T-helper 1 cell treated with Interleukin-12 subunit alpha and Interleukin-12 subunit beta and Interleukin-4 antibody, amounts not matched to agents 30 μg/mL and 1 μg/mL, for 36 hours (primary cell): Measurements from ENCODE around the gene CARD8.

Experiments
- H3K27ac Mint-ChIP-seq: one replicate; pipeline ENCODE4 v1.8.0; 2021; ENCODE audit warnings: mild to moderate bottlenecking, mixed read lengths
- H3K27me3 Mint-ChIP-seq: one replicate; pipeline ENCODE4 v1.8.0; 2021; ENCODE audit warnings: low read depth, mixed read lengths
- H3K36me3 Mint-ChIP-seq: one replicate; pipeline ENCODE4 v1.8.0; 2021; ENCODE audit warnings: low read depth, mixed read lengths
- H3K4me1 Mint-ChIP-seq: one replicate; pipeline ENCODE4 v1.8.0; 2021; ENCODE audit warnings: low read depth, mixed read lengths
- H3K4me3 Mint-ChIP-seq: one replicate; pipeline ENCODE4 v1.8.0; 2021; ENCODE audit warnings: mild to moderate bottlenecking, moderate library complexity, mixed read lengths
- H3K9me3 Mint-ChIP-seq: one replicate; pipeline ENCODE4 v1.8.0; 2021; ENCODE audit warnings: mixed read lengths

The CARD8 gene

DNA sequence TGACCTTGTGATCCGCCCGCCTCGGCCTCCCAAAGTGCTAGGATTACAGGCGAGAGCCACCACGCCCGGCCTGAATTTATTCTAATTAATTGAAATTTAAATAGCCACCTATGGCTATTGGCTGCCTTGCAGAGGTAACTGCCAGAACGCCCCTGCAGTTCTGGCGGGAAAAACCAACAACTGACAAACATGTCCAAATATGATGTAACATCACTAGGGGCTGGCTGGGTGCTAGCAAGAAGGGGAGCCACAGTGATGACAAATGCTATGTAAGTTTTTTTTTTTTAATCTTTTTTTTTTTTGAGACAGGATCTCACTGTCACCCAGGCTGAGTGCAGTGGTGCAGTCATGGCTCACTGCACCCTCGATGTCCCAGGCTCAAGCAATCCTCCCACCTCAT is 72.4 kb downstream of the CARD8 start:
- Mint-ChIP-seq H3K36me3 (peaks cover 23% of the 10 kb centered on the region), H3K27ac (no peak overlapping the region)

DNA sequence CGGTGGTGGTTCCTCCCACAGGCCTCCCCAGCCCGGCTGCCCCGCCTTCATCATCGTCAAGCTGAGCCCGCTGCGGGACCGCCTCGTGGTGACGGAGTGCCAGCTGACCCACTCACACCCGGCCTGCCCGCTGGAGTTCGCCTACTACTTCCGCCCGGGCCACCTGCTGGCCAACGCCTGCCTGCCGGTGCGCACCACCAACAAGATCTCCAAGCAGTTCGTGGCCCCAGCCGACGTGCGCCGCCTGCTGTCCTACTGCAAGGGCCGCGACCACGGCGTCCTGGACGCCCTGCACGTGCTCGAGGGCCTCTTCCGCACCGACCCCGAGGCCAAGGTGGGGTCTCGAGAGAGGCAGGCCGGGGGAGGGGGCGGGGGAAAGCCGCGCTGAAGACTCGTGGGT is 73.3 kb downstream of the CARD8 start:
- Mint-ChIP-seq H3K9me3 (peaks cover 10% of the 10 kb centered on the region), H3K27ac (no peak overlapping the region), H3K27me3 (no peaks in the 10 kb centered on the region), H3K36me3 (peaks cover 23% of the 10 kb centered on the region), H3K4me3 (no peak overlapping the region), H3K4me1 (no peaks in the 10 kb centered on the region)

More for the DNA sequence above, 72.4 kb downstream of the CARD8 start:
- peaks cover 10% of the 10 kb centered on the region for H3K9me3 Mint-ChIP-seq
- H3K4me1 Mint-ChIP-seq = no peaks in the 10 kb centered on the region
- H3K4me3 Mint-ChIP-seq = no peak overlapping the region
- no peaks in the 10 kb centered on the region for H3K27me3 Mint-ChIP-seq

DNA sequence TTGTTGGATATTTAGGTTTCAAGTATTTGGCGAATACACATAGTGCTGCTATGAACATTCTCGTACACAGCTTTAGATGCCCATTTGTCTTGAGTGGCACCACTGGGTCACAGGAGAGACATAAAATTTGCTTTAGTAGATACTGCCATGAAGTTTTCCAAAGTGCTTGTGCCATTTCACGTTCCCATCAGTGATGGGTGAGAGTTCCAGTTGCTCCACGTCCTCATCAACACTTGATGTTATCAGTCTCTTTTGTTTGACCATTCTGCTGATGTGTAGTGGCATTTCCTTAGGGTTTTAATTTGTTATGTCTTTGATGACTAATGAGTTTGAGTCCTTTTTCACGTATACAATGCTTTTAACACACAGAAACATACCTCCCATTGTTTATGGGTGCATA is 74.2 kb downstream of the CARD8 start:
- Mint-ChIP-seq H3K27me3 (no peaks in the 10 kb centered on the region), H3K36me3 (peaks cover 28% of the 10 kb centered on the region), H3K27ac (no peak overlapping the region), H3K9me3 (peaks cover 10% of the 10 kb centered on the region), H3K4me3 (no peak overlapping the region), H3K4me1 (peaks cover 3% of the 10 kb centered on the region)

DNA sequence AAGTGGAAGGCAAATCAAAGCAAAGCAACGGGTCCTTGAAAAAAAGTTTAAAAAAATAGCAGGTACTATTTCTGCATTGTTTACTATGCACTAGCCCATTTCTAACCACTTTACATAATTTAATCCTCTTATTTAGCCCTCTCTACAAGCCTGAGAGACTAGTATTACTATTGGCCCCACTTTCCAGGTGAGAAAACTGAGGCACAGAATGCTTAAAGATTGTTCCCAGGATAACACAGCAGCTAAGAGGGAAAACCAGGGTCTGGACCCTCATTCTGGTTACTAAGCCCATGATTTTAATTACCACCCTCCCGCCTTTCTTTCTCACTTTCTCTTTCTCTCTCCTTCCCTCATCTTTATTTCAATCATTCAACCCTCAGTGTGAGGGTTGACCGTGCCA is 79.5 kb downstream of the CARD8 start:
- Mint-ChIP-seq H3K4me3 (no peak overlapping the region), H3K36me3 (peaks cover 38% of the 10 kb centered on the region), H3K4me1 (peaks cover 18% of the 10 kb centered on the region), H3K27ac (peak overlapping the region; percentile 57), H3K27me3 (no peaks in the 10 kb centered on the region), H3K9me3 (peaks cover 3% of the 10 kb centered on the region)

- H3K4me3 Mint-ChIP-seq = no peak overlapping the region
- peaks cover 39% of the 10 kb centered on the region for H3K36me3 Mint-ChIP-seq
- no peaks in the 10 kb centered on the region for H3K9me3 Mint-ChIP-seq
- no peaks in the 10 kb centered on the region for H3K27me3 Mint-ChIP-seq
- H3K4me1 Mint-ChIP-seq = peaks cover 23% of the 10 kb centered on the region
- no peak overlapping the region for H3K27ac Mint-ChIP-seq
Measured at GRCh38 chr19:48175578-48175977, 80.1 kb downstream of the CARD8 start.

DNA sequence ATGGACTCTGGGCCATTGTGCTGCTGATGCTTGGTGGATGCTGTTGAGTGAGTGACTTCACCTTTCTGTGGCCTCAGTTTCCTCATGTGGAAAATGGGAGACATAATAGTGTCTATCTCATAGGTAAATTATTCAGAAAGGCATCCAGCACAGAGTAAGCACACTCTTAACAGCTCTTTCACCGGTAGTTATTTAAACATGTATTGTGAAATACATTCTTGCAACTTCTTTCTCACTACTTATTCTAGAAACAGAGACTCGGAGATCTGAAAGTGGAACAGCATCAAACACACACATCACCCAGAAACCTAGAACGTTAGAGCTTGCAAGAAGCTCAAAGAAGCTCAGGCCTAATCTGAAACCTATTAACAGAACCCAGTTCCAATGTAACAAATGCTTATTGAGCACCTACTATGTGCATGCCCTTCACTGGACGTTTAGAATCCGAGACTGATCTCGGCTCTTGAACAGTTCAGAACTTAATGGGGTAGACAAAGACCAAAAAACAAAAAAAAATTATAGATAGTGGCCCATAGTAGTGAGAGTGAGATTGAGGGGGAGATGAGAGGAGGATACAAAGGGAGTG is 81.2 kb downstream of the CARD8 start:
- H3K9me3 Mint-ChIP-seq = no peaks in the 10 kb centered on the region
- H3K4me1 Mint-ChIP-seq = peaks cover 23% of the 10 kb centered on the region
- H3K27ac Mint-ChIP-seq = no peak overlapping the region
- peaks cover 36% of the 10 kb centered on the region for H3K36me3 Mint-ChIP-seq
- no peaks in the 10 kb centered on the region for H3K27me3 Mint-ChIP-seq
- H3K4me3 Mint-ChIP-seq = no peak overlapping the region

DNA sequence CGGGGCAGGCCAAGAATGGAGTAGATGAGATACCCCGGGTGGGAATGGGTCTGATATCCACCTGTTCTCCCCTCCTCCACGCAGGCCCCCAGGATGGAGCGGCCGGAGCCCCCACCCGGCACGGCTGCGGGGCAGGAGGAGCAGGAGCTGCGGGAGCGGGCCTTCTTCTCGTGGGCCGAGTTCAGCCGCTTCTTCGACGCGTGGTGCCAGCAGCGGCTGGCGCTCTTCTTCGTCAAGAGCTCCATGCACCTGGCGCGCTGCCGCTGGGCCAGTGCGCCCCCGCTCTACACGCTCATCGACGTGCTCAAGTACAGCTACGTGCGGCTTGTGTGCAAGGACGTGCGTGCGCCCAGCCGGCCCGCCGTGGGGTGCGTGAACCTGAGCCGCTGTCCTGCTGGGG is 84.0 kb downstream of the CARD8 start:
- Mint-ChIP-seq H3K27me3 (no peaks in the 10 kb centered on the region), H3K9me3 (no peaks in the 10 kb centered on the region), H3K4me1 (peaks cover 32% of the 10 kb centered on the region), H3K4me3 (peak overlapping the region; percentile 95), H3K27ac (no peak overlapping the region), H3K36me3 (peaks cover 26% of the 10 kb centered on the region)

DNA sequence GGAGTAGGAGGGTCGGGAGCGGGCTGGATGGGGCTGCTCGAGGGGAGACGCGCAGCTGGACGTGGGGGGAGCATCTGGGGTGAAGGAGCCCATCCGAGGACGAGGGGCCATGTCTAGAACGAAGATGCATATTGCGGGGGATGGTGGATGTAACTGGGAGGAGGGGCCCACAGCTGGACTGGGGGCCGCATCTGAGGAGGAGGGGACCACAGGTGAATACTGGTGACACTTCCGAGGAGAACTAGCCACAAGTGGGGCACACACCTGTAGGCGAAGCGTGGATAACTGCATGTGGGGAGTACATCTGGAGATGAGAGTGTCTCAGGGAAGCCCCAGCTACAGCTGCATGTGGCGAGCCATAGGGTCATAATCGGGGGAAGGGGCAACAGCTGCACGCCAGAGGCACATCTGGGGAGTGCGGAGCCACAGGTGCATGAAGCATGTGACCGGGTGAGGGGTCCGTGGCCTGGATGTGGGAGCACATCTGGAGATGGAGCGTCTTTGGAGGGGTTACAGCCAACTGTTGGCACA is 84.8 kb downstream of the CARD8 start:
- peak overlapping the region; percentile 88 for H3K27ac Mint-ChIP-seq
- H3K27me3 Mint-ChIP-seq = no peaks in the 10 kb centered on the region
- no peaks in the 10 kb centered on the region for H3K9me3 Mint-ChIP-seq
- peaks cover 30% of the 10 kb centered on the region for H3K4me1 Mint-ChIP-seq
- H3K36me3 Mint-ChIP-seq = peaks cover 24% of the 10 kb centered on the region
- H3K4me3 Mint-ChIP-seq = peak overlapping the region; percentile 95

DNA sequence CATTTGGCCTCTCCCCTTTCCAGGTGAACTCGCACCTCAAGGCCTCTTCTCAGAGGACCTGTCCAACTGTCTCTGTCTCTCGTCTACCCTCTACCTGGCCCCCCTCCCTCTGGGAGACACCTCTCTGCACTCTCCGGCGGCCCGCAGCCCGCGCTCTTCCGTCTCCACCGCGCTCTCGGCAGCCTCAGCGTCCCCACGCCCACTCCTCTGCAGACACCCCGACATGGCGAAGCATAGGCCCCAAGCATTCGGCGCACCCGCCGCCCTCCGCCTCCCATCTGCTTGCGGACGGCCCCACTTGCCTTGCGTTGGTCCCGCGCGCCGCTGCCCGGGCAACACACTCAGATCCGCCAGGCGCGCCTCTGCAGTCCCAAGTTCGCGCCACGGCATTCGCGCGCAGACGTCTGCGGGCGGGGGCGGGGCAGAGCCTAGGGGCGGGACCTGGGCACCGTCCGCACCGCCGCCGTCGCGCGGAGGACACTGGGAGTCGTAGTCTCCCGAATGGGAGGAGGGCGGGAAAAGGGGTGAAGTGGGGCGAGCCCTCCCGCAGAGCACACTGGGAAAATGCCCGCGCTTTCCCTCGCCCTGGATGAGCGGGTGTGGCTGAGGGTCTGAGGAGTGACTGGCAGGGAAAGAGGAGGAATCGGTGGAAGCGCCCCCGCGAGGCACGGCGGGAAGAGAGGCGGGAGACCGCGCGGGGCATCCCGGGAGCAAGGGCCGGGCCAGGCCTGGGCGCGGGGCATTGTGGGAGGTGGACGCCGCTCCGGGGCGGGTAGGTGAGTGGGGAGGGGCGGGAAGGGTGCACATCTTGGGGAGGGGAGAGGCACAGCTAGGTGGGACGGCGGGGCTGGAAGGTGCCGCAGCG is 85.5 kb downstream of the CARD8 start, which contains the start of the genes LIG1 and ZSWIM9:
TSS of gene LIG1 (minus strand) at position 406 of the 865 bp plus-strand sequence. CDS start 4,778 bp downstream, outside the sequence.
TSS of gene ZSWIM9 (plus strand) at position 742 of the 865 bp plus-strand sequence. CDS start 1,123 bp downstream, outside the sequence.
- Mint-ChIP-seq H3K9me3 (no peaks in the 10 kb centered on the region), H3K4me1 (peaks cover 26% of the 10 kb centered on the region), H3K27ac (peak within 1 kb of the TSS; percentile 95), H3K4me3 (peak within 1 kb of the TSS; percentile 95), H3K27me3 (no peaks in the 10 kb centered on the region), H3K36me3 (peaks cover 27% of the 10 kb centered on the region)

- Mint-ChIP-seq H3K27ac (peak overlapping the region; percentile 95), H3K36me3 (peaks cover 23% of the 10 kb centered on the region), H3K9me3 (no peaks in the 10 kb centered on the region), H3K4me1 (peaks cover 23% of the 10 kb centered on the region), H3K4me3 (peak overlapping the region; percentile 95), H3K27me3 (no peaks in the 10 kb centered on the region)
Measured at GRCh38 chr19:48169578-48169938, 86.2 kb downstream of the CARD8 start.

DNA sequence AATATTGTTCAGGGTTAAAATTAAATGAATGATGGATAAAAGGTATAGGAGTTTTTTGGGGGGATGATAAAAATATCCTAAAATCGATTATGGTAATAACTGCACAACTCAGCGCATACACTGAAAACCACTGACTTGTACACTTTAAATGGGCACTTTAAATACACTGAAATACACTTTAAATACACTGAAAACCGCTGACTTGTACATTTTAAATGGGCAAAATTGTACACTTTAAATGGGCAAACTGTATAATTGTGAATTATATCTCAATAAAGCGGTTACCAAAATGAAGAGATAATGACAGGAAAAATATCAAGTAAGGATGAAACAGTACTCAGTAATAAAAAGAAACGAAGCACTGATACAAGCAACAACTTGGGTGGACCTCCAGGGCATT is 87.0 kb downstream of the CARD8 start:
- Mint-ChIP-seq H3K27me3 (no peaks in the 10 kb centered on the region), H3K4me1 (peaks cover 21% of the 10 kb centered on the region), H3K9me3 (no peaks in the 10 kb centered on the region), H3K27ac (peak overlapping the region; percentile 95), H3K36me3 (peaks cover 23% of the 10 kb centered on the region), H3K4me3 (peak overlapping the region; percentile 95)

DNA sequence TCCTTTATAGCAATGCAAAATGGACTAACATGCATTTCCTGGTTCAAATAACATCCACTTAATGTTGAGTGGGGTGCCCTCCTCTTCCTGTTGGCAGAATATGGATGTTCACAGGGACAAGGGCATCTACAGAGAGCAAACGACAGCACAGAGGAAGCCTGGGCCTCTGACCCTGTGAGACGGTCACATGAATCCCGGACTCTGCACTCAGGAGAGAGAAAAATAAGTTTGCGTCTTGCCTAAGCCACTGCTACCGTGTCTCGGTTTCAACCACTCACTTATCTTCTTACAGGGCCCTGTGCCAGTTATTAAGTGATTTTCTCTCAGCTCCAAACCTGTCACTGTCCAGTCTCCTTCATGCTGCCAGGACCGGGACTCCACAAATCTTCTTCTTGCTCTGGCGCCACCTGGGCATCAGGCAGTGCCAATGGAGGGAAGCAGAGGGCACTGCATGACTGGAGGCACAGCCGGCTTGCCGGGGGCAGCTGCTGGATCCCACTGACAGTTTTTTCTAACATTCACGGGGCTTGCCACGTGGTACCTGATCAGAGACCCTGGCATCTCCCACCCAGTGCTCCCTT is 97.4 kb downstream of the CARD8 start:
- no peak overlapping the region for H3K27ac Mint-ChIP-seq
- H3K4me3 Mint-ChIP-seq = no peak overlapping the region
- H3K36me3 Mint-ChIP-seq = peaks cover 38% of the 10 kb centered on the region
- no peaks in the 10 kb centered on the region for H3K4me1 Mint-ChIP-seq
- no peaks in the 10 kb centered on the region for H3K27me3 Mint-ChIP-seq
- no peaks in the 10 kb centered on the region for H3K9me3 Mint-ChIP-seq
